Stimulated activated CD8-positive, alpha-beta memory T cell treated with anti-CD3 and anti-CD28 coated beads, Interleukin-12 subunit alpha, Interleukin-12 subunit beta, amount 100 ng/mL, for 24 hours (primary cell): ENCODE data around the gene TESK2.
"Not testable (repeated sequence)": the region's sequence is repeated elsewhere in the genome, so short reads cannot be mapped to it uniquely, and the experiment has no call there.

Experiments used
- DNase-seq: peaks from one replicate; pipeline ENCODE4 v3.0.0-alpha.2; 2020; ENCODE audit errors: extremely low read depth

The TESK2 gene

GRCh38 chr1:45490626-45491486 is at the start of gene TESK2:
Gene TESK2 (minus strand): TSS chr1:45491163. CDS start chr1:45457785, 33,378 bp downstream.
- peak; percentile 89 for DNase-seq

- no peak for DNase-seq
Observed at GRCh38 chr1:45536886-45537285, 45.9 kb upstream of the TESK2 start.

GRCh38 chr1:45535988-45536766 is 45.2 kb upstream of the TESK2 start:
- no peak for DNase-seq

GRCh38 chr1:45531873-45532272 is 40.9 kb upstream of the TESK2 start:
- DNase-seq: no peak

- DNase-seq: no peak
Observed at GRCh38 chr1:45530632-45531135, 39.7 kb upstream of the TESK2 start.

- no peak for DNase-seq
Observed at GRCh38 chr1:45526135-45526644, 35.2 kb upstream of the TESK2 start.

- DNase-seq: not testable (repeated sequence)
Observed at GRCh38 chr1:45523975-45524374, 33.0 kb upstream of the TESK2 start.

GRCh38 chr1:45523516-45523915 is 32.6 kb upstream of the TESK2 start:
- not testable (repeated sequence) for DNase-seq

- DNase-seq: no peak
Observed at GRCh38 chr1:45522324-45523104, 31.6 kb upstream of the TESK2 start.

- peak; percentile 87 for DNase-seq
Observed at GRCh38 chr1:45521413-45522323, 30.7 kb upstream of the TESK2 start, which contains the start of gene PRDX1. Gene PRDX1 (minus strand): TSS chr1:45521884. CDS start chr1:45519043, 2,841 bp downstream.

GRCh38 chr1:45519774-45520173 is 28.8 kb upstream of the TESK2 start:
- not testable (repeated sequence) for DNase-seq

GRCh38 chr1:45518910-45519309 is 27.9 kb upstream of the TESK2 start:
- DNase-seq: no peak

- DNase-seq: not testable (repeated sequence)
Observed at GRCh38 chr1:45518366-45518765, 27.4 kb upstream of the TESK2 start.

- no peak for DNase-seq
Observed at GRCh38 chr1:45516465-45516864, 25.5 kb upstream of the TESK2 start.

GRCh38 chr1:45516036-45516435 is 25.1 kb upstream of the TESK2 start:
- no peak for DNase-seq

- DNase-seq: not testable (repeated sequence)
Observed at GRCh38 chr1:45513532-45514260, 22.7 kb upstream of the TESK2 start.

GRCh38 chr1:45512641-45513054 is 21.7 kb upstream of the TESK2 start:
- DNase-seq: no peak

GRCh38 chr1:45510972-45511527 is 20.1 kb upstream of the TESK2 start:
- DNase-seq: no peak
